ENCODE measurements around the gene CAMK1G. TPM values are rescaled to one million over a fixed set of nuclear protein-coding genes. Genes with fewer than 3 reads are reported as not detected.

CAMK1G gene
- total and polyA plus RNA-seq, 2 of the 4 experiments (the other 2 are of a cell fraction) = 0.72 to 1.8 TPM

DNA sequence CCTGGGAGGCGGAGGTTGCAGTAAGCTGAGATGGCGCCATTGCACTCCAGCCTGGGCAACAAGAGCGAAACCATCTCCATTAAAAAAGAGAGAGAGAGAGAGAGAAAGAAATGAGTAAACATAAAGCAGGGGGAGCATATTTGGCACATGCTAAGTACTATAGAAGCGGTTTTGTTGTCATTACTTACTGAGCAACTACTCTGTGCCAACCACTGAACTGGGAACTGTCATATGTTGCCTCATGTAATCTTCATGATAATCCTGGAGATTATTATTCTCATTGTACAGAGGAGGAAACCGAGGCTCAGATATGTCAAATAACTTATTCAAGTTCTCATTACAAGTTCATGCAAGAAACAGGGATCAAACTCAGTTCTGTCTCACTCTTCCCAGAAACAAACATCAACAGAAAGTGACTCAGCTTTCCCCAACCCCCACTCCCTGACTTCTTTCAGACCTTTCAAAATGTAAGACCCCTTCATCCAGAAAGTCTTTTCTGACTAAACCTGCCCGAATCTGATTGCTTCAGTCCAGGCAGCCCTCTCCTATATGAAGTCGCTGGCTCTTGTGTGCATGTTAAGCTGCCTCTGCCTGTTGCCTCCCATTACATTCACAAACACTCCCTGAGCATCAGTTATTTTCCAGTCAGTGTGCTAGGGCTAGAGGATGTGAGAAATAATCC lies 45.2 kb downstream of the CAMK1G start:
- Histone ChIP-seq H3K9me3 (ENCODE audit: control insufficient read depth, insufficient read depth, low read length) (no peaks in the 10 kb centered on the region), H3K18ac (ENCODE audit: low read depth, low read length) (no peak overlapping the region), H4K5ac (ENCODE audit: low read depth, low read length) (no peak overlapping the region), H3K79me1 (ENCODE audit: low read depth in 1 of 2, low read length in 2 of 2) (no peaks in the 10 kb centered on the region), H4K20me1 (ENCODE audit: insufficient read depth, low read length) (no peaks in the 10 kb centered on the region), H4K8ac (ENCODE audit: low read depth in 2 of 2, low read length in 2 of 2) (no peak overlapping the region), H3K4ac (ENCODE audit: low read depth, low read length) (no peak overlapping the region), H3K4me3 (ENCODE audit: insufficient read depth, low read depth, low read length) (no peak overlapping the region), H2BK120ac (ENCODE audit: low read depth, low read length) (no peak overlapping the region), H2BK5ac (ENCODE audit: low read depth, low read length, poor library complexity, severe bottlenecking) (no peak overlapping the region), H2BK20ac (ENCODE audit: low read depth, low read length) (no peak overlapping the region), H2AK5ac (ENCODE audit: low read depth, low read length) (no peak overlapping the region), H2BK15ac (ENCODE audit: low read depth, low read length) (no peak overlapping the region), H3K9me1 (ENCODE audit: insufficient read depth, low read length) (no peaks in the 10 kb centered on the region; the same call in 1 of the 2 replicates), H2AFZ (replicated peaks; ENCODE audit: low read length, poor library complexity) (no peak overlapping the region), H3K4me1 (ENCODE audit: control insufficient read depth, insufficient read depth, low read length) (no peaks in the 10 kb centered on the region; the same call in none of the 2 replicates), H3K9ac (ENCODE audit: low read depth, low read length) (no peak overlapping the region), H3K36me3 (ENCODE audit: control insufficient read depth, insufficient read depth, low read length) (no peaks in the 10 kb centered on the region), H3K23ac (ENCODE audit: low read depth, low read length) (no peak overlapping the region), H3K27me3 (ENCODE audit: control insufficient read depth, insufficient read depth, low read length) (no peaks in the 10 kb centered on the region), H3K4me2 (ENCODE audit: low read depth, low read length) (no peak overlapping the region), H3K56ac (ENCODE audit: extremely low read depth, insufficient read depth, low read length) (no peak overlapping the region), H2AK9ac (replicated peaks; ENCODE audit: low read depth, low read length, poor library complexity) (no peak overlapping the region), H3K27ac (ENCODE audit: insufficient read depth, low read length) (no peak overlapping the region), H4K91ac (ENCODE audit: insufficient read depth, low read depth, low read length) (no peak overlapping the region), H3K14ac (replicated peaks; ENCODE audit: low read depth, low read length) (no peak overlapping the region)
- ChIA-PET POLR2A (ENCODE audit: unreplicated experiment) (no interaction called here), CTCF (interaction anchor here (1.0 to 1.6 kb wide), 3 partner anchors 17 to 59 kb away, joined by 3 to 11 read pairs (median 3); no protein-coding TSS in a partner anchor)
- DNase-seq = no peak
- TF ChIP-seq FOS (IDR thresholded peaks at IDR 0.05; ENCODE audit: low read depth, low read length) = no peak
- TF ChIP-seq CHD1 (IDR thresholded peaks at IDR 0.05; ENCODE audit: low read depth, low read length) = no peak
- no peak for TF ChIP-seq BHLHE40 (IDR thresholded peaks at IDR 0.05; ENCODE audit: low read depth, low read length)
- TF ChIP-seq MAZ (IDR thresholded peaks at IDR 0.05; ENCODE audit: borderline replicate concordance, low read depth, low read length) = no peak
- TF ChIP-seq, protein P1, sequence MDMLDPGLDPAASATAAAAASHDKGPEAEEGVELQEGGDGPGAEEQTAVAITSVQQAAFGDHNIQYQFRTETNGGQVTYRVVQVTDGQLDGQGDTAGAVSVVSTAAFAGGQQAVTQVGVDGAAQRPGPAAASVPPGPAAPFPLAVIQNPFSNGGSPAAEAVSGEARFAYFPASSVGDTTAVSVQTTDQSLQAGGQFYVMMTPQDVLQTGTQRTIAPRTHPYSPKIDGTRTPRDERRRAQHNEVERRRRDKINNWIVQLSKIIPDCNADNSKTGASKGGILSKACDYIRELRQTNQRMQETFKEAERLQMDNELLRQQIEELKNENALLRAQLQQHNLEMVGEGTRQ (IDR thresholded peaks at IDR 0.05; ENCODE audit: low read depth, low read length) = no peak
- TF ChIP-seq RAD21 (IDR thresholded peaks at IDR 0.05; ENCODE audit: low read length) = no peak
- TF ChIP-seq, protein P2, sequence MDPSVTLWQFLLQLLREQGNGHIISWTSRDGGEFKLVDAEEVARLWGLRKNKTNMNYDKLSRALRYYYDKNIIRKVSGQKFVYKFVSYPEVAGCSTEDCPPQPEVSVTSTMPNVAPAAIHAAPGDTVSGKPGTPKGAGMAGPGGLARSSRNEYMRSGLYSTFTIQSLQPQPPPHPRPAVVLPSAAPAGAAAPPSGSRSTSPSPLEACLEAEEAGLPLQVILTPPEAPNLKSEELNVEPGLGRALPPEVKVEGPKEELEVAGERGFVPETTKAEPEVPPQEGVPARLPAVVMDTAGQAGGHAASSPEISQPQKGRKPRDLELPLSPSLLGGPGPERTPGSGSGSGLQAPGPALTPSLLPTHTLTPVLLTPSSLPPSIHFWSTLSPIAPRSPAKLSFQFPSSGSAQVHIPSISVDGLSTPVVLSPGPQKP (IDR thresholded peaks at IDR 0.05; ENCODE audit: borderline replicate concordance, low read depth, low read length) = no peak
- TF ChIP-seq SMC3 (IDR thresholded peaks at IDR 0.05; ENCODE audit: low read depth, low read length) = no peak
- 100% methylated on average over 1 of the region's 7 CpGs; no CpG with 5 or more reads in 1 of the 2 experiments for WGBS, 2 experiments (ENCODE audit: extremely low coverage in 2 of 2, insufficient read length in 1 of 2)
- ATAC-seq (ENCODE audit: low read depth) = no peak
- intact Hi-C loops (cut with micrococcal nuclease) (no loop called here), dilution Hi-C loops (cut with HindIII; ENCODE audit: low sequenced_read_pairs, unreplicated experiment) (no loop called here), in situ Hi-C loops (cut with MboI; ENCODE audit: low sequenced_read_pairs) (loop anchor here (5.0 kb wide), 1 partner anchor 51 kb away; no protein-coding TSS in a partner anchor)
- no TSS peak for BruUV-seq (replicated peaks)

Measured in IMR-90 (cell line).